SU-DHL-6 (cell line): ENCODE measurements around the gene EPHA6.
"Not testable (repeated sequence)": the region's sequence is repeated elsewhere in the genome, so short reads cannot be mapped to it uniquely, and the experiment has no call there.

ENCODE experiments used
- H2AFZ ChIP-seq: fragments of 200-600 bp; sonication (generic); 2 replicates; pipeline ENCODE4 v1.6.1; 2014; ENCODE audit warnings: low read depth, mild to moderate bottlenecking, moderate library complexity, mixed read lengths, antibody characterized with exemption, low read length; ENCODE audit not compliant: severe bottlenecking
- H3F3A ChIP-seq: fragments of 200-600 bp; shearing (Covaris generic); 2 replicates; pipeline ENCODE4 v1.6.0; 2016; ENCODE audit warnings: antibody characterized with exemption, mild to moderate bottlenecking; ENCODE audit not compliant: insufficient read depth
- H3K27ac ChIP-seq: fragments of 200-600 bp; sonication (generic); 2 replicates; pipeline ENCODE4 v1.5.1; 2016; ENCODE audit warnings: low read depth, mild to moderate bottlenecking, low read length, moderate library complexity, mixed read lengths
- H3K27me3 ChIP-seq: fragments of 200-600 bp; sonication (generic), shearing (Covaris generic); 2 replicates; pipeline ENCODE4 v1.6.0; 2014; ENCODE audit warnings: mild to moderate bottlenecking, low read length
- H3K36me3 ChIP-seq: fragments of 200-600 bp; sonication (generic); 2 replicates; pipeline ENCODE4 v1.6.1; 2014; ENCODE audit warnings: mild to moderate bottlenecking, low read length, mixed read lengths
- H3K4me2 ChIP-seq: fragments of 300-600, 200-600 bp; shearing (Covaris generic), sonication (generic); 2 replicates; pipeline ENCODE4 v1.6.0; 2014; ENCODE audit warnings: low read length, low read depth, mild to moderate bottlenecking; ENCODE audit not compliant: poor library complexity, severe bottlenecking
- H3K4me3 ChIP-seq: fragments of 200-600 bp; sonication (generic); 2 replicates; pipeline ENCODE4 v1.5.1; 2014; ENCODE audit warnings: antibody characterized with exemption, low read length, mild to moderate bottlenecking, mixed read lengths; ENCODE audit not compliant: insufficient read depth, poor library complexity, severe bottlenecking
- H3K79me2 ChIP-seq: fragments of 200-600 bp; sonication (generic); 2 replicates; pipeline ENCODE4 v1.6.1; 2014; ENCODE audit warnings: mild to moderate bottlenecking, low read length, moderate library complexity; ENCODE audit not compliant: insufficient read depth
- H3K9ac ChIP-seq: fragments of 200-600 bp; sonication (generic); 2 replicates; pipeline ENCODE4 v1.7.0; 2014; ENCODE audit warnings: mild to moderate bottlenecking, low read length
- H3K9me2 ChIP-seq: fragments of 200-600 bp; sonication (generic); replicated peaks from 2 replicates; pipeline ENCODE4 v1.6.1; 2014; ENCODE audit warnings: low read length; ENCODE audit not compliant: insufficient read depth
- H3K9me3 ChIP-seq: fragments of 200-600 bp; sonication (generic); 2 replicates; pipeline ENCODE4 v1.6.1; 2014; ENCODE audit warnings: low read length, mixed read lengths; ENCODE audit not compliant: insufficient read depth
- H4K20me1 ChIP-seq: fragments of 200-600 bp; sonication (generic); 2 replicates; pipeline ENCODE4 v1.6.1; 2014; ENCODE audit warnings: low read depth, mild to moderate bottlenecking, antibody characterized with exemption, low read length, moderate library complexity, mixed read lengths
- CTCF ChIP-seq: fragments of 200-600 bp; sonication (generic); IDR thresholded peaks from one replicate; pipeline ENCODE4 v1.5.1; 2017; ENCODE audit warnings: antibody characterized with exemption, mild to moderate bottlenecking, low read length, moderate library complexity; ENCODE audit not compliant: insufficient read depth, poor library complexity, severe bottlenecking
- EZH2phosphoT487 ChIP-seq: fragments of 200-600 bp; sonication (generic), shearing (Covaris generic); conservative IDR thresholded peaks from 2 replicates; pipeline ENCODE4 v1.6.1; 2018; ENCODE audit warnings: mild to moderate bottlenecking, antibody characterized with exemption, low read length, moderate library complexity, mixed read lengths

EPHA6 gene

DNA sequence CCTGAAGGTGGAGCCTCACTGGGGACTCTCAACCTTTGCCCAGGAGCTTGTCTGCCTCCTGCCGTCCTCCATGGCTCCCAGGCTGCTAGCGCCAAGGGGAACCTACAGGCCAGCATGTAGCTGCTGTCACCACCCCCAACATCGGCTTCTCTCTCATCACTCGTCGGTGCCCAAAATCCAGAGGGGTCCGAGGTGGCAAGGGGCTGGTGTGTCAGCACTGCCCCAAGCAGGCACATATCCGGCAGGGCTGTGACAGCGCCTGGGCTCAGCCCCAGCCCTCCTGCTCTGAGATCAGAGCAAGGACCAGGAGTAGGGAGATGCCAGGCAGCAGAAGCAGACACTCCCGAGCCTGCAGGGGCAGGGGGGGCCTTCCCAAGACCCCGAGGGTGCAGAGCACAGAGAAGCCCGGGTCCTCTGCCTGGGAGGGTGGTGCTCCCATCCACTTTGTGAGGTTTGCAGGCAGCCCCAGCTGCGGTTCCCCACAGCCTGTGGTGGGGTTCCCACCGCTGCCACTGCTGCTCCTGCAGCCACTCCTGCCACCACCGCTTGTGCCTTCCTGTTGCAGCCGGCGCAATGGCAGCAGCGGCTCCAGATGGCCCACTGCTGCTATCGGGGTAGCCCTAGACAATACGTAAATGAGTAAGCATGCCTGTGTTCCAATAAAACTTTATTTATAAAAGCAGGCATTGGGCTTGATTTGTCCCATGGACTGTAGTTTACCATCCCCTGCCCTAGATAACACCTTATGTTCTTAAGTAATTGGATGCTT lies 451.0 kb downstream of the EPHA6 start:
- Histone ChIP-seq H3K9me2 (no peaks in the 10 kb centered on the region), H3K4me2 (no peak overlapping the region), H4K20me1 (no peaks in the 10 kb centered on the region), H3K36me3 (no peaks in the 10 kb centered on the region), H3K27ac (no peak overlapping the region), H3K79me2 (no peaks in the 10 kb centered on the region), H3F3A (no peaks in the 10 kb centered on the region), H3K9ac (no peak overlapping the region), H3K27me3 (no peaks in the 10 kb centered on the region), H3K4me3 (no peak overlapping the region), H3K9me3 (no peaks in the 10 kb centered on the region), H2AFZ (no peak overlapping the region)
- no peak for TF ChIP-seq CTCF
- no peak for TF ChIP-seq EZH2phosphoT487

- H3K36me3 ChIP-seq: no peaks in the 10 kb centered on the region
- H3K4me3 ChIP-seq: no peak overlapping the region
- H3K4me2 ChIP-seq: no peak overlapping the region
- H3K9me2 ChIP-seq: no peaks in the 10 kb centered on the region
- no peaks in the 10 kb centered on the region for H3F3A ChIP-seq
- no peak overlapping the region for H2AFZ ChIP-seq
- H3K9me3 ChIP-seq: no peaks in the 10 kb centered on the region
- no peaks in the 10 kb centered on the region for H3K79me2 ChIP-seq
- H3K27ac ChIP-seq: no peak overlapping the region
- no peak for TF ChIP-seq CTCF
- TF ChIP-seq EZH2phosphoT487: no peak
- H3K9ac ChIP-seq: no peak overlapping the region
- no peaks in the 10 kb centered on the region for H4K20me1 ChIP-seq
- no peaks in the 10 kb centered on the region for H3K27me3 ChIP-seq
Observed at GRCh38 chr3:97269202-97269601, 454.8 kb downstream of the EPHA6 start.

GRCh38 chr3:97276879-97277550 lies 462.6 kb downstream of the EPHA6 start:
- not testable (repeated sequence) for H3K79me2 ChIP-seq, H2AFZ ChIP-seq, H3K4me3 ChIP-seq, H4K20me1 ChIP-seq, H3K27me3 ChIP-seq, H3K4me2 ChIP-seq, H3K36me3 ChIP-seq, H3F3A ChIP-seq, H3K27ac ChIP-seq, H3K9ac ChIP-seq, H3K9me2 ChIP-seq, H3K9me3 ChIP-seq

DNA sequence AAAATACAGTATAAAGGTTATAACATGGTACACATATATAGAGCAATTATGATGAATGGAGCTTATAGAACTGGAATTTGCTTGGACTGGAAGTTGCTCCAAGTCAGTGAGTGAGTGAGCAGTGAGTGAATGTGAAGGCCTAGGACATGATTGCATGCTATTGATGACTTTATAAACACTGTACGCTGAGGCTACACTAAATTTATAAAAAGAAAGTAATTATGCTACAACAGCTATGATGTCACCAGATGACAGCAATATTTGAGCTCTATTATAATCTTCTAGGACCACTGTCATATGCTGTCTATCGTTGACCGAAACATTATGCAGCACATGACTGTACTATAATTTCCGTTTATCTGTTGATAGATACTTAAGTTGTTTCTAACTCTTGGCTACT lies 463.3 kb downstream of the EPHA6 start:
- TF ChIP-seq CTCF: no peak
- TF ChIP-seq EZH2phosphoT487: no peak
- Histone ChIP-seq H3F3A (no peaks in the 10 kb centered on the region), H3K4me3 (no peak overlapping the region), H3K27ac (no peak overlapping the region), H3K9ac (no peak overlapping the region), H3K9me3 (no peaks in the 10 kb centered on the region), H3K79me2 (no peaks in the 10 kb centered on the region), H4K20me1 (no peaks in the 10 kb centered on the region), H3K36me3 (no peaks in the 10 kb centered on the region), H3K4me2 (no peak overlapping the region), H3K27me3 (no peaks in the 10 kb centered on the region), H3K9me2 (no peaks in the 10 kb centered on the region), H2AFZ (no peak overlapping the region)
